K562 (cell line): ENCODE measurements around the gene PLPPR2. TPM values are rescaled to one million over a fixed set of nuclear protein-coding genes. Genes with fewer than 3 reads are reported as not detected.

Source experiments
- ATAC-seq: fragments of 200-7000 bp; cut with Tn5 transposase; 3 replicates; pipeline ENCODE4 v1.9.1; 2020; ENCODE audit warnings: moderate library complexity
- BruUV-seq: library from RNA; stranded (reverse); fragments of 400-500 nt; replicated peaks from 2 replicates; lab custom pipeline; 2021; lab: Mats Ljungman, UMichigan
- CTCF ChIA-PET: fragments of 300-600 bp; formaldehyde crosslinking; extraction: SDS; loops from one replicate; lab custom pipeline; 2021; ENCODE audit warnings: low intra/inter-chr PET ratio; lab: Yijun Ruan, JAX
- POLR2A ChIA-PET: fragments of 300-600, 350-650 bp; sonication (Branson Sonifier 250); formaldehyde crosslinking; extraction: SDS; loops from one replicate; lab custom pipeline; 2021; ENCODE audit warnings: antibody characterized with exemption, inconsistent platforms; lab: Yijun Ruan, JAX
- DNase-seq, 4 experiments: peaks; one replicate each; pipeline versions ENCODE4 v3.0.0 to v3.0.0-alpha.2; 2011 to 2018; ENCODE audit warnings: low spot score in 3 of 4, mixed read lengths in 3 of 4; ENCODE audit errors: extremely low read depth in 1 of 4
- FAIRE-seq: peaks from 2 replicates; lab custom pipeline; 2011; peaks lifted over from hg19 to GRCh38; lab: Jason Lieb, UNC
- H2AFZ ChIP-seq: 2 replicates; pipeline ENCODE4 v1.6.0; 2011; ENCODE audit warnings: low read depth, low read length, control low read depth, inconsistent platforms
- H3K27ac ChIP-seq: fragments of 200-600 bp; 3 replicates; pipeline ENCODE4 v1.8.0; 2011; ENCODE audit warnings: low read depth, mild to moderate bottlenecking, control low read depth, inconsistent platforms, low read length, moderate library complexity, mixed read lengths; ENCODE audit errors: extremely low read depth
- H3K27me3 ChIP-seq, 2 experiments: fragments of 300-600 bp in 1 of 2; 2 replicates in 1 of 2; 3 replicates in 1 of 2; pipeline versions ENCODE4 v1.6.0 to v1.8.0; 2011; ENCODE audit warnings: inconsistent platforms in 2 of 2, low read length in 2 of 2, mild to moderate bottlenecking in 1 of 2, mixed read lengths in 1 of 2, moderate library complexity in 1 of 2; ENCODE audit not compliant: control insufficient read depth in 2 of 2, insufficient read depth in 2 of 2
- H3K36me3 ChIP-seq: fragments of 300-600 bp; 3 replicates; pipeline ENCODE4 v1.8.0; 2011; ENCODE audit warnings: mild to moderate bottlenecking, low read length, inconsistent platforms; ENCODE audit not compliant: control insufficient read depth, insufficient read depth
- H3K4me1 ChIP-seq, 2 experiments: fragments of 200-600 bp in 1 of 2; replicated peaks in 1 of 2; 2 replicates in 1 of 2; 3 replicates in 1 of 2; pipeline versions ENCODE4 v1.5.1 to v1.8.0; 2011; ENCODE audit warnings: inconsistent platforms in 2 of 2, low read length in 2 of 2, mild to moderate bottlenecking in 1 of 2, mixed read lengths in 1 of 2, moderate library complexity in 1 of 2; ENCODE audit not compliant: control insufficient read depth in 2 of 2, insufficient read depth in 2 of 2
- H3K4me2 ChIP-seq: 2 replicates; pipeline ENCODE4 v1.6.1; 2011; ENCODE audit warnings: low read length, control low read depth, inconsistent platforms, mixed read lengths; ENCODE audit not compliant: insufficient read depth
- H3K4me3 ChIP-seq: fragments of 200-600 bp; sonication (generic), shearing (Covaris generic); 2 replicates; pipeline ENCODE4 v1.5.1; 2016; ENCODE audit warnings: control low read depth, inconsistent platforms
- H3K79me2 ChIP-seq: fragments of 200-600 bp; 3 replicates; pipeline ENCODE4 v1.8.0; 2011; ENCODE audit warnings: low read length, inconsistent platforms; ENCODE audit not compliant: control insufficient read depth, insufficient read depth
- H3K9ac ChIP-seq, 2 experiments: 2 replicates each; pipeline versions ENCODE4 v1.6.0 to v1.6.1; 2011; ENCODE audit warnings: low read depth in 2 of 2, low read length in 2 of 2, control low read depth in 1 of 2, inconsistent platforms in 1 of 2, mild to moderate bottlenecking in 1 of 2, mixed read lengths in 1 of 2; ENCODE audit not compliant: insufficient read depth in 1 of 2
- H3K9me1 ChIP-seq: one replicate; pipeline ENCODE4 v1.6.0; 2011; ENCODE audit warnings: inconsistent platforms, mild to moderate bottlenecking, low read length, moderate library complexity; ENCODE audit not compliant: control insufficient read depth, insufficient read depth
- H3K9me3 ChIP-seq: replicated peaks from 2 replicates; pipeline ENCODE4 v1.5.1; 2011; ENCODE audit warnings: low read depth, low read length, inconsistent platforms; ENCODE audit not compliant: control insufficient read depth, insufficient read depth
- H4K20me1 ChIP-seq: replicated peaks from 2 replicates; pipeline ENCODE4 v1.6.1; 2011; ENCODE audit warnings: low read length, inconsistent platforms, mixed read lengths; ENCODE audit not compliant: control insufficient read depth, insufficient read depth
- CCAR2 ChIP-seq: fragments of 200-400 bp; formaldehyde crosslinking; IDR thresholded peaks from 2 replicates; pipeline ENCODE4 v1.6.1; 2017; ENCODE audit warnings: mild to moderate bottlenecking, low read depth, low read length
- DIDO1 ChIP-seq: fragments of 450-650 bp; IDR thresholded peaks from 2 replicates; pipeline ENCODE4 v1.6.1; 2016; ENCODE audit warnings: low read depth, missing biosample characterization, missing genetic modification characterization
- ETV5 ChIP-seq: sonication (generic); formaldehyde crosslinking; IDR thresholded peaks from 2 replicates; pipeline ENCODE4 v1.4.0; 2020; ENCODE audit warnings: low read depth, mild to moderate bottlenecking, missing genetic modification reagents
- FOXK1 ChIP-seq: sonication (generic); formaldehyde crosslinking; IDR thresholded peaks from 2 replicates; pipeline ENCODE4 v1.8.0; 2022; ENCODE audit warnings: missing genetic modification reagents, mild to moderate bottlenecking, borderline replicate concordance
- GTF2A2 ChIP-seq: IDR thresholded peaks from 2 replicates; pipeline ENCODE4 v1.6.1; 2016; ENCODE audit warnings: mild to moderate bottlenecking, missing genetic modification characterization, missing compliant biosample characterization
- KHSRP ChIP-seq: fragments of 450-650 bp; IDR thresholded peaks from 2 replicates; pipeline ENCODE4 v1.6.1; 2017
- L3MBTL2 ChIP-seq: fragments of 450-650 bp; IDR thresholded peaks from 2 replicates; pipeline ENCODE4 v1.6.1; 2016; ENCODE audit warnings: mild to moderate bottlenecking, moderate library complexity
- MXD1 ChIP-seq: fragments of 250-450 bp; sonication (Bioruptor Pico); IDR thresholded peaks from 2 replicates; pipeline ENCODE4 v1.8.0; 2021; ENCODE audit warnings: borderline replicate concordance, mild to moderate bottlenecking, moderate library complexity; ENCODE audit not compliant: poor library complexity, severe bottlenecking
- MYBL2 ChIP-seq, 2 experiments: fragments of 450-650 bp in 1 of 2; sonication (generic) in 1 of 2; formaldehyde crosslinking in 1 of 2; IDR thresholded peaks; 2 replicates each; pipeline versions ENCODE4 v1.6.1 to v1.8.1; 2017 to 2022; ENCODE audit warnings: borderline replicate concordance in 1 of 2, inconsistent platforms in 1 of 2, low read depth in 1 of 2, mild to moderate bottlenecking in 1 of 2, missing genetic modification reagents in 1 of 2, moderate library complexity in 1 of 2
- RBM15 ChIP-seq: fragments of 200-400 bp; formaldehyde crosslinking; IDR thresholded peaks from 2 replicates; pipeline ENCODE4 v1.6.1; 2018; ENCODE audit warnings: mild to moderate bottlenecking, low read length, moderate library complexity; ENCODE audit not compliant: insufficient read depth
- SRSF9 ChIP-seq: fragments of 200-400 bp; formaldehyde crosslinking; IDR thresholded peaks from 2 replicates; pipeline ENCODE4 v1.6.1; 2017; ENCODE audit warnings: low read depth, low read length, borderline replicate concordance
- ZBTB33 ChIP-seq: sonication (generic); formaldehyde crosslinking; IDR thresholded peaks from 2 replicates; pipeline ENCODE4 v1.8.1; 2023; ENCODE audit warnings: mild to moderate bottlenecking, missing genetic modification reagents
- ZNF124 ChIP-seq: sonication (generic); formaldehyde crosslinking; IDR thresholded peaks from 2 replicates; pipeline ENCODE4 v1.8.1; 2022; ENCODE audit warnings: missing genetic modification reagents
- ZNF146 ChIP-seq: IDR thresholded peaks from one replicate; pipeline ENCODE4 v1.6.1; 2018; ENCODE audit warnings: missing compliant biosample characterization; ENCODE audit not compliant: unreplicated experiment
- ZNF217 ChIP-seq: sonication (generic); formaldehyde crosslinking; IDR thresholded peaks from 2 replicates; pipeline ENCODE4 v1.8.0; 2022; ENCODE audit warnings: mild to moderate bottlenecking, missing genetic modification reagents
- ZNF408 ChIP-seq: fragments of 250-450 bp; sonication (Bioruptor Pico); IDR thresholded peaks from 2 replicates; pipeline ENCODE4 v1.4.0; 2020; ENCODE audit warnings: low read depth, mild to moderate bottlenecking, moderate library complexity
- ZNF695 ChIP-seq: fragments of 450-650 bp; formaldehyde crosslinking; IDR thresholded peaks from 2 replicates; pipeline ENCODE4 v1.4.0; 2020; ENCODE audit warnings: mild to moderate bottlenecking, moderate library complexity
- ZNF696 ChIP-seq: fragments of 250-450 bp; sonication (Bioruptor Pico); conservative IDR thresholded peaks from 2 replicates; pipeline ENCODE4 v1.4.0; 2020; ENCODE audit warnings: mild to moderate bottlenecking, moderate library complexity
- WGBS: fragments of 100-300 bp; shearing (Covaris generic); methylation state at CpG from one replicate; pipeline ENCODE4 v1.1.6; 2016; ENCODE audit warnings: low coverage, mixed read lengths; ENCODE audit not compliant: insufficient coverage; ENCODE audit errors: missing lambda C conversion rate; 5-methylcytosine and 5-hydroxymethylcytosine counted together
- in situ Hi-C: fragments of 300-500 bp; cut with MboI; formaldehyde crosslinking; loops from 4 replicates; pipeline ENCODE4 v1.15.0; 2018; ENCODE audit warnings: inconsistent platforms, mixed read lengths
- intact Hi-C: fragments of 100-400 bp; cut with micrococcal nuclease; formaldehyde crosslinking; loops from 2 replicates; pipeline ENCODE4 v1.14.2; 2022
- polyA plus RNA-seq, 8 experiments: library from polyadenylated mRNA; depleted of rRNA in 4 of 8; stranded (reverse) in 5 of 8; unstranded in 3 of 8; fragments of >200 nt; fragmentation: Nextera tagmentation in 2 of 8; fragmentation: Illumina TruSeq in 1 of 8; extraction: Ambion mirVana in 2 of 8; extraction: Trizol in 1 of 8; gene quantifications; 2 replicates each; pipeline versions ENCODE4 v1.2.1 to v1.2.3, GENCODE V29; 2011 to 2014; ENCODE audit warnings: inconsistent platforms in 1 of 8, missing spikeins in 1 of 8
- total RNA-seq, 7 experiments: library from RNA; depleted of rRNA in 6 of 7; stranded (reverse); fragments of >200 nt in 6 of 7; fragmentation: Illumina TruSeq in 2 of 7; extraction: Trizol in 2 of 7; gene quantifications; 2 replicates each; pipeline versions ENCODE4 v1.2.1 to v1.2.3, GENCODE V29; 2011 to 2021; ENCODE audit warnings: low replicate concordance in 1 of 7

PLPPR2 gene
- total and polyA plus RNA-seq, 9 of the 15 experiments (the other 6 are each of a cell fraction or from before 2014, with no cell fraction given) = 0.49 to 15.9 (median 3.4) TPM

GRCh38 chr19:11374433-11375142, 19.4 kb downstream of the PLPPR2 start, which contains the start of gene SWSAP1:
SWSAP1 (plus strand) TSS chr19:11374666; CDS start chr19:11374681, 15 bp downstream.
- WGBS = under 1% methylated on average over 44 of the region's 44 CpGs
- intact Hi-C loops = loop anchor here (2.0 kb wide), 1 partner anchor 60 kb away; the partner anchor contains the start of genes ODAD3 and PRKCSH
- TF ChIP-seq SRSF9 (no peak), ZNF124 (CRISPR knock-in tag) (no peak), FOXK1 (no peak), ZBTB33 (CRISPR knock-in tag) (peak; percentile 62), ZNF696 (no peak), KHSRP (no peak), ETV5 (0 out of 2 replicates have a peak, but pooled peaks have one; percentile 75), ZNF408 (no peak), ZNF217 (no peak), CCAR2 (no peak), MXD1 (CRISPR knock-in tag) (no peak), ZNF695 (CRISPR knock-in tag) (no peak), RBM15 (no peak), ZNF146 (CRISPR knock-in tag) (no peak), MYBL2 (IDR thresholded peaks at IDR 0.05; ENCODE audit: low read depth) (no peak), MYBL2 (CRISPR knock-in tag; IDR thresholded peaks at IDR 0.05; ENCODE audit: borderline replicate concordance) (no peak), GTF2A2 (tag) (no peak), L3MBTL2 (peak; percentile 92), DIDO1 (tag) (0 out of 2 replicates have a peak, but pooled peaks have one; percentile 48)

More at GRCh38 chr19:11374433-11375142, 19.4 kb downstream of the PLPPR2 start, which contains the start of gene SWSAP1:
- ChIA-PET CTCF (interaction anchor here (0.6 kb wide), 1 partner anchor 10 kb away, joined by 3 read pairs; the partner anchor contains the start of gene EPOR), POLR2A (interaction anchor here (0.5 to 3.6 kb wide), 24 partner anchors 9 to 276 kb away, joined by 3 to 36 read pairs (median 4); partner anchors contain the start of genes CCDC159, ECSIT, EPOR and RAB3D)
- BruUV-seq = TSS peak; percentile 86
- in situ Hi-C loops = loop anchor here (5.0 kb wide), 1 partner anchor 77 kb away; the partner anchor contains the start of gene TSPAN16
- Histone ChIP-seq H3K4me1 (peaks cover 22 to 31% of the 10 kb centered on the region in 2 experiments), H3K27me3 (no peaks in the 10 kb centered on the region), H2AFZ (peak within 1 kb of the TSS; percentile 97), H4K20me1 (peaks cover 11% of the 10 kb centered on the region), H3K9me1 (no peaks in the 10 kb centered on the region), H3K79me2 (peaks cover 16% of the 10 kb centered on the region; the same call in 2 of the 3 replicates), H3K9me3 (no peaks in the 10 kb centered on the region), H3K4me3 (peak within 1 kb of the TSS; percentile 59), H3K9ac (peak within 1 kb of the TSS; percentile 77 to 96), H3K36me3 (peaks cover 19% of the 10 kb centered on the region), H3K4me2 (peak within 1 kb of the TSS; percentile 84), H3K27ac (peak within 1 kb of the TSS; percentile 84)
- DNase-seq (peak; percentile 95 to 100 (median 98)), ATAC-seq (peak; percentile 97), FAIRE-seq (peak; percentile 100)
